K562 (cell line): ENCODE measurements around the gene TMEM248. TPM values are rescaled to one million over a fixed set of nuclear protein-coding genes. Genes with fewer than 3 reads are reported as not detected.
A peak's percentile ranks its signal among the peaks of the same experiment; 100 is the strongest.

Experiments
- ATAC-seq: fragments of 200-7000 bp; cut with Tn5 transposase; 3 replicates; pipeline ENCODE4 v1.9.1; 2020; ENCODE audit warnings: moderate library complexity
- BruUV-seq: library from RNA; stranded (reverse); fragments of 400-500 nt; replicated peaks from 2 replicates; lab custom pipeline; 2021; lab: Mats Ljungman, UMichigan
- CTCF ChIA-PET: fragments of 300-600 bp; formaldehyde crosslinking; extraction: SDS; loops from one replicate; lab custom pipeline; 2021; ENCODE audit warnings: low intra/inter-chr PET ratio; lab: Yijun Ruan, JAX
- POLR2A ChIA-PET: fragments of 300-600, 350-650 bp; sonication (Branson Sonifier 250); formaldehyde crosslinking; extraction: SDS; loops from one replicate; lab custom pipeline; 2021; ENCODE audit warnings: antibody characterized with exemption, inconsistent platforms; lab: Yijun Ruan, JAX
- DNase-seq, 4 experiments: peaks; one replicate each; pipeline versions ENCODE4 v3.0.0 to v3.0.0-alpha.2; 2011 to 2018; ENCODE audit warnings: low spot score in 3 of 4, mixed read lengths in 3 of 4; ENCODE audit errors: extremely low read depth in 1 of 4
- FAIRE-seq: peaks from 2 replicates; lab custom pipeline; 2011; peaks lifted over from hg19 to GRCh38; lab: Jason Lieb, UNC
- H2AFZ ChIP-seq: 2 replicates; pipeline ENCODE4 v1.6.0; 2011; ENCODE audit warnings: low read depth, low read length, control low read depth, inconsistent platforms
- H3K27ac ChIP-seq: fragments of 200-600 bp; 3 replicates; pipeline ENCODE4 v1.8.0; 2011; ENCODE audit warnings: low read depth, mild to moderate bottlenecking, control low read depth, inconsistent platforms, low read length, moderate library complexity, mixed read lengths; ENCODE audit errors: extremely low read depth
- H3K27me3 ChIP-seq, 2 experiments: fragments of 300-600 bp in 1 of 2; 2 replicates in 1 of 2; 3 replicates in 1 of 2; pipeline versions ENCODE4 v1.6.0 to v1.8.0; 2011; ENCODE audit warnings: inconsistent platforms in 2 of 2, low read length in 2 of 2, mild to moderate bottlenecking in 1 of 2, mixed read lengths in 1 of 2, moderate library complexity in 1 of 2; ENCODE audit not compliant: control insufficient read depth in 2 of 2, insufficient read depth in 2 of 2
- H3K36me3 ChIP-seq: fragments of 300-600 bp; 3 replicates; pipeline ENCODE4 v1.8.0; 2011; ENCODE audit warnings: mild to moderate bottlenecking, low read length, inconsistent platforms; ENCODE audit not compliant: control insufficient read depth, insufficient read depth
- H3K4me1 ChIP-seq, 2 experiments: fragments of 200-600 bp in 1 of 2; replicated peaks in 1 of 2; 2 replicates in 1 of 2; 3 replicates in 1 of 2; pipeline versions ENCODE4 v1.5.1 to v1.8.0; 2011; ENCODE audit warnings: inconsistent platforms in 2 of 2, low read length in 2 of 2, mild to moderate bottlenecking in 1 of 2, mixed read lengths in 1 of 2, moderate library complexity in 1 of 2; ENCODE audit not compliant: control insufficient read depth in 2 of 2, insufficient read depth in 2 of 2
- H3K4me2 ChIP-seq: 2 replicates; pipeline ENCODE4 v1.6.1; 2011; ENCODE audit warnings: low read length, control low read depth, inconsistent platforms, mixed read lengths; ENCODE audit not compliant: insufficient read depth
- H3K4me3 ChIP-seq: fragments of 200-600 bp; sonication (generic), shearing (Covaris generic); 2 replicates; pipeline ENCODE4 v1.5.1; 2016; ENCODE audit warnings: control low read depth, inconsistent platforms
- H3K79me2 ChIP-seq: fragments of 200-600 bp; 3 replicates; pipeline ENCODE4 v1.8.0; 2011; ENCODE audit warnings: low read length, inconsistent platforms; ENCODE audit not compliant: control insufficient read depth, insufficient read depth
- H3K9ac ChIP-seq, 2 experiments: 2 replicates each; pipeline versions ENCODE4 v1.6.0 to v1.6.1; 2011; ENCODE audit warnings: low read depth in 2 of 2, low read length in 2 of 2, control low read depth in 1 of 2, inconsistent platforms in 1 of 2, mild to moderate bottlenecking in 1 of 2, mixed read lengths in 1 of 2; ENCODE audit not compliant: insufficient read depth in 1 of 2
- H3K9me1 ChIP-seq: one replicate; pipeline ENCODE4 v1.6.0; 2011; ENCODE audit warnings: inconsistent platforms, mild to moderate bottlenecking, low read length, moderate library complexity; ENCODE audit not compliant: control insufficient read depth, insufficient read depth
- H3K9me3 ChIP-seq: replicated peaks from 2 replicates; pipeline ENCODE4 v1.5.1; 2011; ENCODE audit warnings: low read depth, low read length, inconsistent platforms; ENCODE audit not compliant: control insufficient read depth, insufficient read depth
- H4K20me1 ChIP-seq: replicated peaks from 2 replicates; pipeline ENCODE4 v1.6.1; 2011; ENCODE audit warnings: low read length, inconsistent platforms, mixed read lengths; ENCODE audit not compliant: control insufficient read depth, insufficient read depth
- ARID3B ChIP-seq: fragments of 250-450 bp; sonication (Bioruptor Pico); IDR thresholded peaks from 2 replicates; pipeline ENCODE4 v1.4.0; 2020; ENCODE audit warnings: borderline replicate concordance
- ATF7 ChIP-seq: fragments of 450-650 bp; IDR thresholded peaks from 2 replicates; pipeline ENCODE4 v1.7.1; 2014; ENCODE audit warnings: mild to moderate bottlenecking, moderate library complexity
- C11orf30 ChIP-seq: fragments of 450-650 bp; IDR thresholded peaks from 2 replicates; pipeline ENCODE4 v1.6.1; 2016; ENCODE audit warnings: low read depth, mild to moderate bottlenecking
- CBFA2T2 ChIP-seq: fragments of 450-650 bp; conservative IDR thresholded peaks from 2 replicates; pipeline ENCODE4 v1.6.1; 2017; ENCODE audit warnings: mild to moderate bottlenecking
- CREM ChIP-seq: IDR thresholded peaks from 2 replicates; pipeline ENCODE4 v1.6.1; 2014; ENCODE audit warnings: antibody characterized with exemption, low read depth
- EP300 ChIP-seq: IDR thresholded peaks from 2 replicates; pipeline ENCODE4 v1.6.1; 2012; ENCODE audit warnings: low read length, improper control_type of control experiment
- NCOR1 ChIP-seq: fragments of 450-650 bp; IDR thresholded peaks from 2 replicates; pipeline ENCODE4 v1.6.1; 2016; ENCODE audit warnings: mild to moderate bottlenecking, moderate library complexity
- SLC30A9 ChIP-seq: fragments of 250-450 bp; sonication (Bioruptor Pico); IDR thresholded peaks from 2 replicates; pipeline ENCODE4 v1.8.0; 2022; ENCODE audit warnings: mild to moderate bottlenecking, moderate library complexity
- SMAD1 ChIP-seq: fragments of 150-350 bp; IDR thresholded peaks from 2 replicates; pipeline ENCODE4 v1.6.1; 2014; ENCODE audit warnings: low read length, low read depth; ENCODE audit not compliant: partially characterized antibody
- SUPT5H ChIP-seq: fragments of 450-650 bp; IDR thresholded peaks from 2 replicates; pipeline ENCODE4 v1.6.1; 2016
- TRIM28 ChIP-seq: fragments of 450-650 bp; IDR thresholded peaks from 2 replicates; pipeline ENCODE4 v1.6.1; 2017
- ZFP36 ChIP-seq: fragments of 150-350 bp; IDR thresholded peaks from 2 replicates; pipeline ENCODE4 v1.6.1; 2018; ENCODE audit warnings: low read length, low read depth; ENCODE audit not compliant: partially characterized antibody
- ZNF407 ChIP-seq: fragments of 450-650 bp; IDR thresholded peaks from 2 replicates; pipeline ENCODE4 v1.6.1; 2016; ENCODE audit warnings: low read depth
- WGBS: fragments of 100-300 bp; shearing (Covaris generic); methylation state at CpG from one replicate; pipeline ENCODE4 v1.1.6; 2016; ENCODE audit warnings: low coverage, mixed read lengths; ENCODE audit not compliant: insufficient coverage; ENCODE audit errors: missing lambda C conversion rate; 5-methylcytosine and 5-hydroxymethylcytosine counted together
- in situ Hi-C: fragments of 300-500 bp; cut with MboI; formaldehyde crosslinking; loops from 4 replicates; pipeline ENCODE4 v1.15.0; 2018; ENCODE audit warnings: inconsistent platforms, mixed read lengths
- intact Hi-C: fragments of 100-400 bp; cut with micrococcal nuclease; formaldehyde crosslinking; loops from 2 replicates; pipeline ENCODE4 v1.14.2; 2022
- polyA plus RNA-seq, 8 experiments: library from polyadenylated mRNA; depleted of rRNA in 4 of 8; stranded (reverse) in 5 of 8; unstranded in 3 of 8; fragments of >200 nt; fragmentation: Nextera tagmentation in 2 of 8; fragmentation: Illumina TruSeq in 1 of 8; extraction: Ambion mirVana in 2 of 8; extraction: Trizol in 1 of 8; gene quantifications; 2 replicates each; pipeline versions ENCODE4 v1.2.1 to v1.2.3, GENCODE V29; 2011 to 2014; ENCODE audit warnings: inconsistent platforms in 1 of 8, missing spikeins in 1 of 8
- total RNA-seq, 7 experiments: library from RNA; depleted of rRNA in 6 of 7; stranded (reverse); fragments of >200 nt in 6 of 7; fragmentation: Illumina TruSeq in 2 of 7; extraction: Trizol in 2 of 7; gene quantifications; 2 replicates each; pipeline versions ENCODE4 v1.2.1 to v1.2.3, GENCODE V29; 2011 to 2021; ENCODE audit warnings: low replicate concordance in 1 of 7

The TMEM248 gene
- total and polyA plus RNA-seq, 9 of the 15 experiments (the other 6 are each of a cell fraction or from before 2014, with no cell fraction given): 6.3 to 132 (median 64.4) TPM

DNA sequence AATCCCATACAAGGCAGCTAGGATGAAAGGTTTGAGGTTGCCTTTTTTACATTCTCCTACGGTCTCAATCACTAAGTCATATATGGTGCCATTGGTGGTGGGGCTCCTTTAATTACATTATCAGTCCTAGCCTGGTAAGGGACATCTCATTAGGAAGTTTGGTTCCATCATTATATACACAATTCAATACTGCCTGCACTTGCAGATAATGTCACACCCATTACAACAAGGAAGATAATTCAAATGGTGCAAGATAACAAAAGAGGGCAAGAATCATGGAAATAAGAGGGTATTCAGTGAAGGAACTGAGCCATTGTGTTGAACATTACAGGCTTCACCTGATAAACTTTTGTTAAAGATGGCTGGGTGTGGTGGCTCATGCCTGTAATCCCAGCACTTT is 1.7 kb upstream of the TMEM248 start:
- 7% methylated on average over 1 of the region's 1 CpG for WGBS
- no peak for FAIRE-seq
- no peak for ATAC-seq
- Histone ChIP-seq H3K4me3 (no peak overlapping the region), H3K36me3 (peaks cover 18% of the 10 kb centered on the region), H3K27me3 (no peaks in the 10 kb centered on the region; a peak in 1 of 5 replicates), H3K9ac (peak overlapping the region in 1 of 2 experiments; percentile 3; a peak in 1 of 4 replicates), H3K9me3 (no peaks in the 10 kb centered on the region), H3K79me2 (peaks cover 44% of the 10 kb centered on the region), H3K9me1 (no peaks in the 10 kb centered on the region), H3K27ac (no peak overlapping the region), H3K4me2 (peak overlapping the region; percentile 100), H2AFZ (no peak overlapping the region), H4K20me1 (peaks cover 8% of the 10 kb centered on the region; the same call in 1 of the 2 replicates), H3K4me1 (peaks cover 18 to 23% of the 10 kb centered on the region in 2 experiments; a peak in 4 of 5 replicates)
- in situ Hi-C loops (no loop called here), intact Hi-C loops (no loop called here)
- CTCF ChIA-PET: no interaction called here
- peak in 3 of 4 experiments; percentile 4 to 34 (median 20) for DNase-seq
- no TSS peak for BruUV-seq
- POLR2A ChIA-PET: interaction anchor here (0.8 to 1.4 kb wide), 3 partner anchors 10 to 14 kb away, joined by 3 to 7 read pairs (median 5); no protein-coding TSS in a partner anchor
- no peak for TF ChIP-seq ZNF407
- no peak for TF ChIP-seq SMAD1
- peak; percentile 62 for TF ChIP-seq CBFA2T2
- no peak for TF ChIP-seq ATF7
- TF ChIP-seq NCOR1: peak; percentile 65; the same call in 1 of the 2 replicates
- TF ChIP-seq SLC30A9 (CRISPR knock-in tag): no peak
- no peak for TF ChIP-seq SUPT5H
- no peak for TF ChIP-seq ARID3B (CRISPR knock-in tag)
- TF ChIP-seq C11orf30: no peak
- TF ChIP-seq CREM: no peak
- no peak for TF ChIP-seq ZFP36
- TF ChIP-seq TRIM28: no peak
- peak; percentile 47; the same call in 1 of the 2 replicates for TF ChIP-seq EP300
